ENCODE data around the gene USP53.
"Not testable (repeated sequence)": the region's sequence is repeated elsewhere in the genome, so short reads cannot be mapped to it uniquely, and the experiment has no call there.

The USP53 gene

GRCh38 chr4:119212234-119212963, at the start of gene USP53:
Gene USP53 (plus strand): TSS chr4:119212713. CDS start chr4:119239760, 27,047 bp downstream.
- H3K4me3 ChIP-seq (ENCODE audit: low read depth in 1 of 5, low read length in 5 of 5) = peak within 1 kb of the TSS; percentile 86 to 96 (median 91)
- peak within 1 kb of the TSS; percentile 90 for H3K27ac ChIP-seq (ENCODE audit: low read depth, low read length)
- peaks cover 0 to 15% (median 12%) of the 10 kb centered on the region in 5 donors for H3K4me1 ChIP-seq (ENCODE audit: control insufficient read depth in 5 of 5, insufficient read depth in 5 of 5, low read length in 5 of 5)
- H3K9me3 ChIP-seq (ENCODE audit: control insufficient read depth in 5 of 5, low read length in 5 of 5) = no peaks in the 10 kb centered on the region
- H3K9ac ChIP-seq (ENCODE audit: low read length in 5 of 5) = peak within 1 kb of the TSS; percentile 84 to 97 (median 93)
- H3K36me3 ChIP-seq (ENCODE audit: control insufficient read depth in 5 of 5, insufficient read depth in 5 of 5, low read length in 5 of 5) = peaks cover 0 to 1% (median 0%) of the 10 kb centered on the region in 5 donors
- H3K27me3 ChIP-seq (ENCODE audit: control insufficient read depth in 5 of 5, insufficient read depth in 4 of 5, low read length in 5 of 5) = no peaks in the 10 kb centered on the region

GRCh38 chr4:119165767-119166166, 46.7 kb upstream of the USP53 start:
- H3K4me3 ChIP-seq (ENCODE audit: low read depth in 1 of 5, low read length in 5 of 5) = no peak overlapping the region
- no peaks in the 10 kb centered on the region for H3K27me3 ChIP-seq (ENCODE audit: control insufficient read depth in 5 of 5, insufficient read depth in 4 of 5, low read length in 5 of 5)
- H3K36me3 ChIP-seq (ENCODE audit: control insufficient read depth in 5 of 5, insufficient read depth in 5 of 5, low read length in 5 of 5) = no peaks in the 10 kb centered on the region
- no peaks in the 10 kb centered on the region for H3K9me3 ChIP-seq (ENCODE audit: control insufficient read depth in 5 of 5, low read length in 5 of 5)
- no peaks in the 10 kb centered on the region for H3K4me1 ChIP-seq (ENCODE audit: control insufficient read depth in 5 of 5, insufficient read depth in 5 of 5, low read length in 5 of 5)
- no peak overlapping the region for H3K9ac ChIP-seq (ENCODE audit: low read length in 5 of 5)
- H3K27ac ChIP-seq (ENCODE audit: low read depth, low read length) = no peak overlapping the region

GRCh38 chr4:119170195-119170594, 42.3 kb upstream of the USP53 start:
- Histone ChIP-seq H3K27ac (ENCODE audit: low read depth, low read length) (no peak overlapping the region), H3K9me3 (ENCODE audit: control insufficient read depth in 5 of 5, low read length in 5 of 5) (no peaks in the 10 kb centered on the region), H3K36me3 (ENCODE audit: control insufficient read depth in 5 of 5, insufficient read depth in 5 of 5, low read length in 5 of 5) (no peaks in the 10 kb centered on the region), H3K4me1 (ENCODE audit: control insufficient read depth in 5 of 5, insufficient read depth in 5 of 5, low read length in 5 of 5) (no peaks in the 10 kb centered on the region), H3K9ac (ENCODE audit: low read length in 5 of 5) (no peak overlapping the region), H3K27me3 (ENCODE audit: control insufficient read depth in 5 of 5, insufficient read depth in 4 of 5, low read length in 5 of 5) (no peaks in the 10 kb centered on the region), H3K4me3 (ENCODE audit: low read depth in 1 of 5, low read length in 5 of 5) (no peak overlapping the region)

GRCh38 chr4:119172223-119172622, 40.3 kb upstream of the USP53 start:
- Histone ChIP-seq H3K4me1 (ENCODE audit: control insufficient read depth in 5 of 5, insufficient read depth in 5 of 5, low read length in 5 of 5) (no peaks in the 10 kb centered on the region), H3K4me3 (ENCODE audit: low read depth in 1 of 5, low read length in 5 of 5) (no peak overlapping the region), H3K9ac (ENCODE audit: low read length in 5 of 5) (no peak overlapping the region), H3K27me3 (ENCODE audit: control insufficient read depth in 5 of 5, insufficient read depth in 4 of 5, low read length in 5 of 5) (no peaks in the 10 kb centered on the region), H3K9me3 (ENCODE audit: control insufficient read depth in 5 of 5, low read length in 5 of 5) (no peaks in the 10 kb centered on the region), H3K27ac (ENCODE audit: low read depth, low read length) (no peak overlapping the region), H3K36me3 (ENCODE audit: control insufficient read depth in 5 of 5, insufficient read depth in 5 of 5, low read length in 5 of 5) (no peaks in the 10 kb centered on the region)

GRCh38 chr4:119173729-119174361, 38.7 kb upstream of the USP53 start:
- H3K36me3 ChIP-seq (ENCODE audit: control insufficient read depth in 5 of 5, insufficient read depth in 5 of 5, low read length in 5 of 5); H3K27ac ChIP-seq (ENCODE audit: low read depth, low read length); H3K4me1 ChIP-seq (ENCODE audit: control insufficient read depth in 5 of 5, insufficient read depth in 5 of 5, low read length in 5 of 5); H3K9me3 ChIP-seq (ENCODE audit: control insufficient read depth in 5 of 5, low read length in 5 of 5); H3K9ac ChIP-seq (ENCODE audit: low read length in 5 of 5); H3K4me3 ChIP-seq (ENCODE audit: low read depth in 1 of 5, low read length in 5 of 5); H3K27me3 ChIP-seq (ENCODE audit: control insufficient read depth in 5 of 5, insufficient read depth in 4 of 5, low read length in 5 of 5): not testable (repeated sequence)

- no peaks in the 10 kb centered on the region for H3K9me3 ChIP-seq (ENCODE audit: control insufficient read depth in 5 of 5, low read length in 5 of 5)
- H3K36me3 ChIP-seq (ENCODE audit: control insufficient read depth in 5 of 5, insufficient read depth in 5 of 5, low read length in 5 of 5) = no peaks in the 10 kb centered on the region
- no peak overlapping the region for H3K4me3 ChIP-seq (ENCODE audit: low read depth in 1 of 5, low read length in 5 of 5)
- no peaks in the 10 kb centered on the region for H3K4me1 ChIP-seq (ENCODE audit: control insufficient read depth in 5 of 5, insufficient read depth in 5 of 5, low read length in 5 of 5)
- no peak overlapping the region for H3K27ac ChIP-seq (ENCODE audit: low read depth, low read length)
- no peaks in the 10 kb centered on the region for H3K27me3 ChIP-seq (ENCODE audit: control insufficient read depth in 5 of 5, insufficient read depth in 4 of 5, low read length in 5 of 5)
- no peak overlapping the region for H3K9ac ChIP-seq (ENCODE audit: low read length in 5 of 5)
Observed at GRCh38 chr4:119179011-119179410, 33.5 kb upstream of the USP53 start.

GRCh38 chr4:119184128-119184527, 28.4 kb upstream of the USP53 start:
- Histone ChIP-seq H3K36me3 (ENCODE audit: control insufficient read depth in 5 of 5, insufficient read depth in 5 of 5, low read length in 5 of 5) (no peaks in the 10 kb centered on the region), H3K9me3 (ENCODE audit: control insufficient read depth in 5 of 5, low read length in 5 of 5) (no peaks in the 10 kb centered on the region), H3K27me3 (ENCODE audit: control insufficient read depth in 5 of 5, insufficient read depth in 4 of 5, low read length in 5 of 5) (no peaks in the 10 kb centered on the region), H3K4me3 (ENCODE audit: low read depth in 1 of 5, low read length in 5 of 5) (no peak overlapping the region), H3K9ac (ENCODE audit: low read length in 5 of 5) (no peak overlapping the region), H3K4me1 (ENCODE audit: control insufficient read depth in 5 of 5, insufficient read depth in 5 of 5, low read length in 5 of 5) (peaks cover 0 to 7% (median 3%) of the 10 kb centered on the region in 5 donors), H3K27ac (ENCODE audit: low read depth, low read length) (no peak overlapping the region)

GRCh38 chr4:119189638-119190037, 22.9 kb upstream of the USP53 start:
- Histone ChIP-seq H3K9ac (ENCODE audit: low read length in 5 of 5) (no peak overlapping the region), H3K9me3 (ENCODE audit: control insufficient read depth in 5 of 5, low read length in 5 of 5) (no peaks in the 10 kb centered on the region), H3K4me3 (ENCODE audit: low read depth in 1 of 5, low read length in 5 of 5) (no peak overlapping the region), H3K4me1 (ENCODE audit: control insufficient read depth in 5 of 5, insufficient read depth in 5 of 5, low read length in 5 of 5) (peaks cover 0 to 23% (median 7%) of the 10 kb centered on the region in 5 donors), H3K27ac (ENCODE audit: low read depth, low read length) (peak overlapping the region; percentile 50), H3K27me3 (ENCODE audit: control insufficient read depth in 5 of 5, insufficient read depth in 4 of 5, low read length in 5 of 5) (no peaks in the 10 kb centered on the region), H3K36me3 (ENCODE audit: control insufficient read depth in 5 of 5, insufficient read depth in 5 of 5, low read length in 5 of 5) (no peaks in the 10 kb centered on the region)

- Histone ChIP-seq H3K27me3 (ENCODE audit: control insufficient read depth in 5 of 5, insufficient read depth in 4 of 5, low read length in 5 of 5) (no peaks in the 10 kb centered on the region), H3K4me3 (ENCODE audit: low read depth in 1 of 5, low read length in 5 of 5) (no peak overlapping the region), H3K9ac (ENCODE audit: low read length in 5 of 5) (no peak overlapping the region), H3K36me3 (ENCODE audit: control insufficient read depth in 5 of 5, insufficient read depth in 5 of 5, low read length in 5 of 5) (no peaks in the 10 kb centered on the region), H3K9me3 (ENCODE audit: control insufficient read depth in 5 of 5, low read length in 5 of 5) (no peaks in the 10 kb centered on the region), H3K4me1 (ENCODE audit: control insufficient read depth in 5 of 5, insufficient read depth in 5 of 5, low read length in 5 of 5) (peaks cover 0 to 23% (median 7%) of the 10 kb centered on the region in 5 donors), H3K27ac (ENCODE audit: low read depth, low read length) (no peak overlapping the region)
Observed at GRCh38 chr4:119190354-119190753, 22.2 kb upstream of the USP53 start.

- Histone ChIP-seq H3K27me3 (ENCODE audit: control insufficient read depth in 5 of 5, insufficient read depth in 4 of 5, low read length in 5 of 5) (no peaks in the 10 kb centered on the region), H3K27ac (ENCODE audit: low read depth, low read length) (no peak overlapping the region), H3K36me3 (ENCODE audit: control insufficient read depth in 5 of 5, insufficient read depth in 5 of 5, low read length in 5 of 5) (no peaks in the 10 kb centered on the region), H3K9ac (ENCODE audit: low read length in 5 of 5) (no peak overlapping the region), H3K4me1 (ENCODE audit: control insufficient read depth in 5 of 5, insufficient read depth in 5 of 5, low read length in 5 of 5) (peaks cover 0 to 23% (median 7%) of the 10 kb centered on the region in 5 donors), H3K9me3 (ENCODE audit: control insufficient read depth in 5 of 5, low read length in 5 of 5) (no peaks in the 10 kb centered on the region), H3K4me3 (ENCODE audit: low read depth in 1 of 5, low read length in 5 of 5) (no peak overlapping the region)
Observed at GRCh38 chr4:119191505-119191904, 21.0 kb upstream of the USP53 start.

Measured in subcutaneous abdominal adipose tissue (tissue), 5 donors.